IMR-90 (cell line): Measurements from ENCODE around the gene METTL21C.

Experiments used
- BHLHE40 ChIP-seq: fragments of 150-350 bp; IDR thresholded peaks from 2 replicates; pipeline ENCODE4 v1.6.1; 2016; ENCODE audit warnings: mild to moderate bottlenecking, low read depth, low read length
- CEBPB ChIP-seq: IDR thresholded peaks from 2 replicates; pipeline ENCODE4 v1.6.1; 2012; ENCODE audit warnings: low read depth, low read length, improper control_type of control experiment
- FOS ChIP-seq: fragments of 150-350 bp; IDR thresholded peaks from 2 replicates; pipeline ENCODE4 v1.6.1; 2016; ENCODE audit warnings: low read depth, low read length
- POLR2A ChIP-seq: IDR thresholded peaks from 2 replicates; pipeline ENCODE4 v1.6.1; 2012; ENCODE audit warnings: mild to moderate bottlenecking, low read depth, low read length
- SMC3 ChIP-seq: fragments of 150-350 bp; IDR thresholded peaks from 2 replicates; pipeline ENCODE4 v1.6.1; 2016; ENCODE audit warnings: low read depth, mild to moderate bottlenecking, antibody characterized with exemption, low read length, moderate library complexity
- TF ChIP-seq, protein P1 (sequence below): conservative IDR thresholded peaks from 2 replicates; pipeline ENCODE4 v1.5.1; 2012; ENCODE audit warnings: mild to moderate bottlenecking, low read depth, low read length, improper control_type of control experiment
- TF ChIP-seq, protein P2 (sequence below): fragments of 150-350 bp; IDR thresholded peaks from 2 replicates; pipeline ENCODE4 v1.6.1; 2016; ENCODE audit warnings: low read depth, mild to moderate bottlenecking, low read length, moderate library complexity, borderline replicate concordance

DNA sequence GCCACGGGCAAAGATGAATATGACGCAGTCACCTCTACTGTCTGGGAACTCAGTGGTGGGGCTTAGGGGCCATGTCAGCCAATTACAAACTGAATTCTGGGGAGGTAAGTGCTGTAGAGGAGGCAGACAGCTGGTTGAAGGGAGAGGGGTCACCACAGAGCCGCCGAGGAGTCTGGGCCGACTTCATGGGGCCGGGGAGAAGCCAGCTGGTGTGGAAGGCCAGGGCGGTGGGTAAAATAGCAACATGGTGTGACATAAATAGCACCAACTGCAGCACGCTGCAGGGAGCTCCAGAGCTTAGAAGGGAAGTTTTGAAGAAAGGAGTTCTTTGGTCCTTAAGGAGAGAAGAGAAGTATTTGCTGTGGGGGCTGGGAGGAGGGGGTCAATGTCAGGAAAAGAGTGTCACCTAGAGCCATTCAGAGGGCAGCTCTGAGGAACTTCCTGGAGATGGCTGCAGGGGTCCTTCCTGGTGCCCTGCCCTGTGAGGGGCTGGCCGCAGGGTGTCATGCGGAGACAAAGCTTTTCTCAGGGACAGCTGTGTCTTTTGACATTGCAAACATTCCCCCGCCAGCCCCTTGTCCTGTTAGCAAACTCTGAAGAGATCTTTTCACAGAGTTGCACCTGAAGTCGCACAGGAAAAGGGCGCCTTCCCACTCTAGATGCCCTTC, 6.4 kb downstream of the METTL21C start:
- no peak for TF ChIP-seq CEBPB
- TF ChIP-seq FOS = no peak
- TF ChIP-seq POLR2A = no peak
- no peak for TF ChIP-seq SMC3
- TF ChIP-seq, protein P1, sequence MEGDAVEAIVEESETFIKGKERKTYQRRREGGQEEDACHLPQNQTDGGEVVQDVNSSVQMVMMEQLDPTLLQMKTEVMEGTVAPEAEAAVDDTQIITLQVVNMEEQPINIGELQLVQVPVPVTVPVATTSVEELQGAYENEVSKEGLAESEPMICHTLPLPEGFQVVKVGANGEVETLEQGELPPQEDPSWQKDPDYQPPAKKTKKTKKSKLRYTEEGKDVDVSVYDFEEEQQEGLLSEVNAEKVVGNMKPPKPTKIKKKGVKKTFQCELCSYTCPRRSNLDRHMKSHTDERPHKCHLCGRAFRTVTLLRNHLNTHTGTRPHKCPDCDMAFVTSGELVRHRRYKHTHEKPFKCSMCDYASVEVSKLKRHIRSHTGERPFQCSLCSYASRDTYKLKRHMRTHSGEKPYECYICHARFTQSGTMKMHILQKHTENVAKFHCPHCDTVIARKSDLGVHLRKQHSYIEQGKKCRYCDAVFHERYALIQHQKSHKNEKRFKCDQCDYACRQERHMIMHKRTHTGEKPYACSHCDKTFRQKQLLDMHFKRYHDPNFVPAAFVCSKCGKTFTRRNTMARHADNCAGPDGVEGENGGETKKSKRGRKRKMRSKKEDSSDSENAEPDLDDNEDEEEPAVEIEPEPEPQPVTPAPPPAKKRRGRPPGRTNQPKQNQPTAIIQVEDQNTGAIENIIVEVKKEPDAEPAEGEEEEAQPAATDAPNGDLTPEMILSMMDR = no peak
- no peak for TF ChIP-seq BHLHE40
- TF ChIP-seq, protein P2, sequence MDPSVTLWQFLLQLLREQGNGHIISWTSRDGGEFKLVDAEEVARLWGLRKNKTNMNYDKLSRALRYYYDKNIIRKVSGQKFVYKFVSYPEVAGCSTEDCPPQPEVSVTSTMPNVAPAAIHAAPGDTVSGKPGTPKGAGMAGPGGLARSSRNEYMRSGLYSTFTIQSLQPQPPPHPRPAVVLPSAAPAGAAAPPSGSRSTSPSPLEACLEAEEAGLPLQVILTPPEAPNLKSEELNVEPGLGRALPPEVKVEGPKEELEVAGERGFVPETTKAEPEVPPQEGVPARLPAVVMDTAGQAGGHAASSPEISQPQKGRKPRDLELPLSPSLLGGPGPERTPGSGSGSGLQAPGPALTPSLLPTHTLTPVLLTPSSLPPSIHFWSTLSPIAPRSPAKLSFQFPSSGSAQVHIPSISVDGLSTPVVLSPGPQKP = no peak
